ENCODE measurements around the gene SLC25A23.

- TF ChIP-seq EZH2 (IDR thresholded peaks at IDR 0.05; ENCODE audit: insufficient read depth, poor library complexity, severe bottlenecking) (no peak), EZH2phosphoT487 (IDR thresholded peaks at IDR 0.05; ENCODE audit: insufficient read depth, low read depth) (no peak)
Measured at GRCh38 chr19:6495947-6496346, 36.4 kb upstream of the SLC25A23 start.

Data from GM23248 (cell line).